Gastroesophageal sphincter (tissue), 4 donors: ENCODE data around the gene ARAP1. TPM values are rescaled to one million over a fixed set of nuclear protein-coding genes. Genes with fewer than 3 reads are reported as not detected.

Experiments
- ATAC-seq: fragments of 150-250 bp; one replicate; pipeline ENCODE4 v1.9.1; 2016; ENCODE audit warnings: mild to moderate bottlenecking, moderate library complexity
- H3K27ac ChIP-seq, 4 donors: fragments of 200-600 bp; sonication (generic) in 3 of 4; 1 replicate in 3 of 4; 2 replicates in 1 of 4; pipeline ENCODE4 v1.5.1; 2016 to 2019
- H3K27me3 ChIP-seq: fragments of 200-600 bp; sonication (generic); one replicate; pipeline ENCODE4 v1.5.1; 2019
- H3K36me3 ChIP-seq, 2 donors: fragments of 200-600 bp; sonication (generic); one replicate each; pipeline ENCODE4 v1.5.1; 2019; ENCODE audit warnings: control low read depth in 1 of 2
- H3K4me1 ChIP-seq, 3 donors: fragments of 200-600 bp; sonication (generic); 1 replicate in 2 of 3; 2 replicates in 1 of 3; pipeline ENCODE4 v1.5.1; 2016 to 2019; ENCODE audit warnings: control low read depth in 2 of 3
- H3K4me3 ChIP-seq, 2 donors: fragments of 200-600 bp; sonication (generic); one replicate each; pipeline ENCODE4 v1.5.1; 2019; ENCODE audit warnings: mild to moderate bottlenecking in 1 of 2, moderate library complexity in 1 of 2
- H3K9me3 ChIP-seq, 3 donors: fragments of 200-600 bp; sonication (generic); one replicate each; pipeline ENCODE4 v1.5.1; 2017 to 2019; ENCODE audit warnings: control low read depth in 2 of 3
- EP300 ChIP-seq: sonication (generic); formaldehyde crosslinking; IDR thresholded peaks from one replicate; pipeline ENCODE4 v1.6.1; 2017; ENCODE audit warnings: antibody characterized with exemption, mild to moderate bottlenecking
- POLR2A ChIP-seq, 2 donors: fragments of 450-650 bp; IDR thresholded peaks; one replicate each; pipeline ENCODE4 v1.6.1; 2017; ENCODE audit warnings: antibody characterized with exemption in 2 of 2, mild to moderate bottlenecking in 2 of 2, moderate library complexity in 1 of 2
- POLR2AphosphoS5 ChIP-seq: sonication (generic); formaldehyde crosslinking; IDR thresholded peaks from one replicate; pipeline ENCODE4 v1.6.1; 2017; ENCODE audit warnings: antibody characterized with exemption
- WGBS, 2 donors: methylation state at CpG; one replicate each; pipeline ENCODE4 v1.1.5; 2018; ENCODE audit warnings: low coverage in 1 of 2; 5-methylcytosine and 5-hydroxymethylcytosine counted together
- total RNA-seq, 4 donors: library from RNA; depleted of rRNA; stranded (reverse); fragments of >200 nt; gene quantifications; one replicate each; pipeline ENCODE4 v1.1.0, GENCODE V29; 2016
- TF ChIP-seq, protein P1 (sequence below), 4 experiments: fragments of 200-600 bp in 2 of 4; fragments of 450-650 bp in 2 of 4; sonication (generic) in 1 of 4; IDR thresholded peaks; one replicate each; pipeline ENCODE4 v1.5.1; 2017 to 2019; ENCODE audit warnings: antibody characterized with exemption in 4 of 4, mild to moderate bottlenecking in 2 of 4, moderate library complexity in 2 of 4

ARAP1 gene
- total RNA-seq, 4 donors from 2014 or later: 72.4 to 125 (median 95.1) TPM

DNA sequence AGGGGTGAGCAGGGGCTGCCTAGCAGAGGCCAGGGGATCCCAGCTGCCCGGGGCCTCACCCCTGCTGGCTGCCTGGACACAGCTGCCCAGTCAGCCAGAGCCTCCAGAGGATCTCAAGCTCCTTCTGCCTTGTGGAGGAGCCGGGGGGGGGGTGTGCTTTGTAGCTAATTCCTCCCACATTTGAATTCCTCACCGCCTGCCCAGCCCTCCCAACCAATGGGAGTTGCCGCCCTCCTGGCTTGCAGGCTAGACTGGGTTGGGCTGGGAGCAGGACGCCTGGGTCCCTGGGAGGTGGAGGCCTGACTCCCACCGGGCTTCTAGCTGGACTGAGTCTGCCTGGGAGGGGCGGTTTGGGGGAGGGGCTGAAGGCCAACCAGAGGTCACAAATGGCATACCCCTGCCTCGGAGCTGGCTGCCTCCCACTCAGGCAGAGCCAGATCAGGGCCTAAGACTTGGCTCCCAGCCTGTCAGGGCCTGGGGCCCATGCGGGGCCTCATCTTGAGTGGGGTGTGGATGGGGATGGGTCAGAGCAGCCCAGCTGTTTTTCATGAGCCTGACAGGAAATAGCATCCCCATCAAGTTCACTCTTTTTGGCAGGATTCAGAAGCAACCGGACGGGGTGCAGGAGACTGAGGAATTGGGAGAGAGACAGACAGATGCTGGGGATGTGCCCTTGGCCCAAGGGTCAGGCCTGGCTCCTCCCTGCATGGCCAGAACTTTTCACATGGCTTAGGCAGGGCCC lies 48.8 kb downstream of the ARAP1 start:
- 33% methylated on average over 1 of the region's 11 CpGs for WGBS, 2 donors
- H3K9me3 ChIP-seq: no peaks in the 10 kb centered on the region
- H3K4me3 ChIP-seq: peak overlapping the region in 1 of 2 donors; percentile 28
- peak; percentile 77 for ATAC-seq
- H3K4me1 ChIP-seq: peaks cover 0 to 49% (median 17%) of the 10 kb centered on the region in 3 donors
- peak overlapping the region in 3 of 4 donors; percentile 60 to 68 (median 64) for H3K27ac ChIP-seq
- no peak for TF ChIP-seq POLR2A (IDR thresholded peaks at IDR 0.05)
- TF ChIP-seq EP300: no peak
- TF ChIP-seq, protein P1, sequence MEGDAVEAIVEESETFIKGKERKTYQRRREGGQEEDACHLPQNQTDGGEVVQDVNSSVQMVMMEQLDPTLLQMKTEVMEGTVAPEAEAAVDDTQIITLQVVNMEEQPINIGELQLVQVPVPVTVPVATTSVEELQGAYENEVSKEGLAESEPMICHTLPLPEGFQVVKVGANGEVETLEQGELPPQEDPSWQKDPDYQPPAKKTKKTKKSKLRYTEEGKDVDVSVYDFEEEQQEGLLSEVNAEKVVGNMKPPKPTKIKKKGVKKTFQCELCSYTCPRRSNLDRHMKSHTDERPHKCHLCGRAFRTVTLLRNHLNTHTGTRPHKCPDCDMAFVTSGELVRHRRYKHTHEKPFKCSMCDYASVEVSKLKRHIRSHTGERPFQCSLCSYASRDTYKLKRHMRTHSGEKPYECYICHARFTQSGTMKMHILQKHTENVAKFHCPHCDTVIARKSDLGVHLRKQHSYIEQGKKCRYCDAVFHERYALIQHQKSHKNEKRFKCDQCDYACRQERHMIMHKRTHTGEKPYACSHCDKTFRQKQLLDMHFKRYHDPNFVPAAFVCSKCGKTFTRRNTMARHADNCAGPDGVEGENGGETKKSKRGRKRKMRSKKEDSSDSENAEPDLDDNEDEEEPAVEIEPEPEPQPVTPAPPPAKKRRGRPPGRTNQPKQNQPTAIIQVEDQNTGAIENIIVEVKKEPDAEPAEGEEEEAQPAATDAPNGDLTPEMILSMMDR (IDR thresholded peaks at IDR 0.05): no peak
- no peak for TF ChIP-seq POLR2AphosphoS5
- H3K36me3 ChIP-seq: peaks cover 0 to 97% of the 10 kb centered on the region in 2 donors
- no peaks in the 10 kb centered on the region for H3K27me3 ChIP-seq

DNA sequence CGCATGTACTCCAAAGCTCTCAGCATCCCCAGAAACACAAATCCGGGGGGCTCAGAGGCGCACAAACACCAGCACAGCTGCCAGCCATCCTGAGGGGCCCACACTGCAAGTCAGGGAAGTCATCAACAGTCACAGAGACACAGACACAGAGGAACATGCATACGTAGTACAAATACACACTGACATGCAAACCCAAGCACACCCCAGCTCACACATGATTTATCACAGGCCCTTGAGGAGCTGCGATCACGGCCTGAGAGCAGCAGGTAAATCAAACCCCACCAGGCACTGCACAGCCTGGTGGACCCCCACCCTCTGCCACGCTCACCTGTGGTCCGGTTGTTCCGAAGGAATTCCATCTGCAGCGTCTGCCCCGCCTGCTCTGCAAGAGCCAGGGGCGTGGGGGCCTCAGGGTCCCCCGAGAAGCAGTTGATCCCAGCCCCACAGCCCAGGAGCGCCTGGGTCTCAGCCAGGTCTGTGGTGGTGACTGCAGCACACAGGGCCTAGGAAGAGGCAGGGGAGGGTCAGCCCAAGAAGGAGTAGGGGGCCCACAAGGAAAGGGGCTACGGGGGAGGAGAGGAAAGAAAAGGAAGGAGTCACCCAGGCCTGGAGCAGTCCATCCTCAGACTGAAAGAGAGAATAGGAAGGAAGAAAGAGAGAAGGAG lies 49.5 kb downstream of the ARAP1 start:
- H3K27ac ChIP-seq: peak overlapping the region in 3 of 4 donors; percentile 60 to 68 (median 64)
- no peak for ATAC-seq
- H3K27me3 ChIP-seq: no peaks in the 10 kb centered on the region
- 62% methylated on average over 4 of the region's 15 CpGs; no CpG with 5 or more reads in 1 of the 2 donors for WGBS, 2 donors
- H3K36me3 ChIP-seq: peaks cover 0 to 97% of the 10 kb centered on the region in 2 donors
- TF ChIP-seq POLR2AphosphoS5 (no peak), POLR2A (IDR thresholded peaks at IDR 0.05) (no peak), EP300 (no peak)
- TF ChIP-seq, protein P1 (IDR thresholded peaks at IDR 0.05): no peak
- no peaks in the 10 kb centered on the region for H3K9me3 ChIP-seq
- H3K4me3 ChIP-seq: peak overlapping the region in 1 of 2 donors; percentile 28
- peaks cover 0 to 49% (median 17%) of the 10 kb centered on the region in 3 donors for H3K4me1 ChIP-seq

DNA sequence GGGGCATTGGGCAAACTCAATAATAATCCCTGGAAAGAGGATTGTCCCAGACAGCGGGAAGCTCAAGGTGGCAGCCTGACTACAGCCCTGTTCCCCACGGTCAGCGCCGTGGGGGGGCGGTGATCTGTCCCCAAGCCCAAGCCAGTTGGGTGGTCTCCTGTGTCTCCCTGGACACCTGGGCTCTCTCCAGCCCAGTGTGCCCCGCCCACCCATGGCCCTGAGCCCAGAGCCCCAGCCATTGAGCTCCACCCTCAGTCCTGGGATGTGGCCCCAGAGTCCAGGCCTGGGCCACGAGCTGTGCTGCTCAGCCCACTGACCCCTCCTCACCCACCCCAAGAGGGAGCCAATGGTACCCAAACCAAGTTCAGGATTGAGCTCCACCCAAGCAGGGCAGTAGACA lies 50.1 kb downstream of the ARAP1 start:
- TF ChIP-seq POLR2AphosphoS5 (no peak), POLR2A (IDR thresholded peaks at IDR 0.05) (no peak), EP300 (no peak)
- TF ChIP-seq, protein P1 (IDR thresholded peaks at IDR 0.05): no peak
- WGBS, 2 donors: no CpG with 5 or more reads among the region's 7 CpGs
- peaks cover 0 to 97% of the 10 kb centered on the region in 2 donors for H3K36me3 ChIP-seq
- H3K4me1 ChIP-seq: peaks cover 0 to 49% (median 17%) of the 10 kb centered on the region in 3 donors
- H3K27ac ChIP-seq: peak overlapping the region in 2 of 4 donors; percentile 64 to 68
- peak overlapping the region in 1 of 2 donors; percentile 28 for H3K4me3 ChIP-seq
- H3K9me3 ChIP-seq: no peaks in the 10 kb centered on the region
- no peak for ATAC-seq
- no peaks in the 10 kb centered on the region for H3K27me3 ChIP-seq

DNA sequence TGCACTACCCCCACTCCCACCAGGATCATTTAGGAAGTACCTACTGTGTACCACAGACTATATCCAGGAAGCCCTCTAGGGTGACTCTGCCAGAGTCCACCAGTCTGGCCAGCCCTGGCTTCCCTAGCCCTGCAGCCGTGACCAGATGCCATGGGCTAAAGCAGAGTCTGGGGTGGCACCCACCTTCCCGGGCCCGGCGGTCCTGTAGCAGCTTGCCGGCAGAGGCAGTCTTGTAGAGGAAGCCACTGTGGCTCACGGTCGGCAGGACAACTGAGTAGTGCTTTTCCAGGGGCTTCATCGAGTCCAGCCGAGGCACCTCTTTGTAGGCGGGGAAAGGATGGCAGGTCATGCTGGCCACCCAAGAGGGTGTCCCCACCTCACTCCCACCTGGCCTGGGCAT lies 50.7 kb downstream of the ARAP1 start:
- TF ChIP-seq, protein P1 (IDR thresholded peaks at IDR 0.05): no peak
- no peak for TF ChIP-seq POLR2A (IDR thresholded peaks at IDR 0.05)
- TF ChIP-seq EP300: no peak
- TF ChIP-seq POLR2AphosphoS5: no peak

More for the DNA sequence above, 50.7 kb downstream of the ARAP1 start:
- Histone ChIP-seq H3K9me3 (no peaks in the 10 kb centered on the region), H3K4me3 (no peak overlapping the region), H3K4me1 (peaks cover 0 to 49% (median 17%) of the 10 kb centered on the region in 3 donors), H3K27ac (no peak overlapping the region), H3K36me3 (peaks cover 0 to 97% of the 10 kb centered on the region in 2 donors), H3K27me3 (no peaks in the 10 kb centered on the region)
- WGBS, 2 donors: 82% methylated on average over 4 of the region's 10 CpGs; no CpG with 5 or more reads in 1 of the 2 donors
- ATAC-seq: no peak
